HepG2 (cell line): Measurements from ENCODE around the gene PSD4. TPM values are rescaled to one million over a fixed set of nuclear protein-coding genes. Genes with fewer than 3 reads are reported as not detected.

Experiments used
- ATAC-seq: fragments of 200-7000 bp; cut with Tn5 transposase; 3 replicates; pipeline ENCODE4 v1.9.1; 2020; ENCODE audit warnings: mild to moderate bottlenecking, moderate library complexity
- BruUV-seq: library from RNA; stranded (reverse); fragments of 400-500 nt; replicated peaks from 2 replicates; lab custom pipeline; 2021; lab: Mats Ljungman, UMichigan
- CTCF ChIA-PET: fragments of 300-600 bp; formaldehyde crosslinking; extraction: SDS; loops from one replicate; lab custom pipeline; 2021; ENCODE audit warnings: low total read pairs, inconsistent platforms, low intra/inter-chr PET ratio; lab: Yijun Ruan, JAX
- POLR2A ChIA-PET: fragments of 350-600 bp; sonication (Branson Sonifier 250); formaldehyde crosslinking; loops from one replicate; lab custom pipeline; 2020; ENCODE audit warnings: antibody characterized with exemption, inconsistent platforms; lab: Yijun Ruan, JAX
- DNase-seq: peaks from one replicate; pipeline ENCODE4 v3.0.0-alpha.2; 2015; ENCODE audit warnings: low spot score
- FAIRE-seq: peaks from 3 replicates; lab custom pipeline; 2011; peaks lifted over from hg19 to GRCh38; lab: Jason Lieb, UNC
- H2AFZ ChIP-seq: one replicate; pipeline ENCODE4 v1.6.1; 2011; ENCODE audit warnings: low read length, inconsistent platforms
- H3K27ac ChIP-seq: fragments of 300-600 bp; 3 replicates; pipeline ENCODE4 v1.8.0; 2011; ENCODE audit warnings: mixed run types, mild to moderate bottlenecking, mixed read lengths, low read length, inconsistent platforms; ENCODE audit not compliant: insufficient read depth; ENCODE audit errors: extremely low read length
- H3K27me3 ChIP-seq, 2 experiments: fragments of 200-600 bp in 1 of 2; 2 replicates in 1 of 2; 3 replicates in 1 of 2; pipeline versions ENCODE4 v1.6.0 to v1.8.0; 2011; ENCODE audit warnings: low read length in 2 of 2, mild to moderate bottlenecking in 2 of 2, moderate library complexity in 2 of 2, inconsistent platforms in 1 of 2; ENCODE audit not compliant: insufficient read depth in 2 of 2, control insufficient read depth in 1 of 2
- H3K36me3 ChIP-seq, 2 experiments: fragments of 200-600 bp in 1 of 2; replicated peaks in 1 of 2; 2 replicates in 1 of 2; 3 replicates in 1 of 2; pipeline versions ENCODE4 v1.5.1 to v1.8.0; 2011; ENCODE audit warnings: low read length in 2 of 2, inconsistent platforms in 1 of 2; ENCODE audit not compliant: insufficient read depth in 2 of 2, control insufficient read depth in 1 of 2
- H3K4me1 ChIP-seq: 2 replicates; pipeline ENCODE4 v1.5.1; 2012; ENCODE audit warnings: low read length, inconsistent platforms; ENCODE audit not compliant: insufficient read depth
- H3K4me2 ChIP-seq: 2 replicates; pipeline ENCODE4 v1.6.0; 2011; ENCODE audit warnings: low read depth, low read length, inconsistent platforms
- H3K4me3 ChIP-seq, 3 experiments: fragments of 200-600 bp in 1 of 3; sonication (generic), shearing (Covaris generic) in 1 of 3; replicated peaks in 1 of 3; 2 replicates each; pipeline ENCODE4 v1.5.1; 2011 to 2016; ENCODE audit warnings: low read length in 3 of 3, inconsistent platforms in 2 of 3, low read depth in 2 of 3, mild to moderate bottlenecking in 2 of 3, control low read depth in 1 of 3, mixed read lengths in 1 of 3; ENCODE audit not compliant: insufficient read depth in 1 of 3
- H3K79me2 ChIP-seq: one replicate; pipeline ENCODE4 v1.6.1; 2011; ENCODE audit warnings: low read length, inconsistent platforms; ENCODE audit not compliant: insufficient read depth
- H3K9ac ChIP-seq: 2 replicates; pipeline ENCODE4 v1.6.0; 2011; ENCODE audit warnings: mild to moderate bottlenecking, low read depth, low read length, inconsistent platforms; ENCODE audit not compliant: insufficient read depth
- H3K9me3 ChIP-seq: 2 replicates; pipeline ENCODE4 v1.5.1; 2012; ENCODE audit warnings: mild to moderate bottlenecking, low read length
- H4K20me1 ChIP-seq: 2 replicates; pipeline ENCODE4 v1.6.0; 2011; ENCODE audit warnings: inconsistent platforms, mild to moderate bottlenecking, low read length, moderate library complexity; ENCODE audit not compliant: insufficient read depth
- AGO2 ChIP-seq: fragments of 200-400 bp; formaldehyde crosslinking; optimal IDR thresholded peaks from 2 replicates; pipeline ENCODE3; 2017; ENCODE audit warnings: mild to moderate bottlenecking, low read depth, low read length, moderate library complexity
- FOXO1 ChIP-seq: sonication (generic); formaldehyde crosslinking; IDR thresholded peaks from 2 replicates; pipeline ENCODE4 v1.4.0; 2020; ENCODE audit warnings: missing genetic modification reagents
- PRDM15 ChIP-seq: sonication (generic); formaldehyde crosslinking; IDR thresholded peaks from 2 replicates; pipeline ENCODE4 v1.4.0; 2020; ENCODE audit warnings: missing genetic modification reagents
- ZBTB8A ChIP-seq: sonication (generic); formaldehyde crosslinking; IDR thresholded peaks from 2 replicates; pipeline ENCODE4 v1.4.0; 2020; ENCODE audit warnings: mild to moderate bottlenecking, low read depth, missing genetic modification reagents, borderline replicate concordance
- ZNF326 ChIP-seq: sonication (generic); formaldehyde crosslinking; IDR thresholded peaks from 2 replicates; pipeline ENCODE4 v1.4.0; 2020; ENCODE audit warnings: missing genetic modification reagents, borderline replicate concordance
- WGBS: methylation state at CpG from one replicate; pipeline ENCODE4 v1.1.6; 2017; ENCODE audit warnings: low lambda C conversion rate; 5-methylcytosine and 5-hydroxymethylcytosine counted together
- in situ Hi-C: cut with HindIII; loops from 2 replicates; pipeline ENCODE4 v1.10.0; 2017; ENCODE audit warnings: low pct_unique_long_range_greater_than_20kb; ENCODE audit not compliant: extremely low pct_ligation_motif_present
- intact Hi-C: fragments of 100-400 bp; cut with micrococcal nuclease; formaldehyde crosslinking; loops from one replicate; pipeline ENCODE4 v1.10.0; 2022; ENCODE audit not compliant: unreplicated experiment
- polyA plus RNA-seq, 8 experiments: library from polyadenylated mRNA; depleted of rRNA in 3 of 8; stranded (reverse) in 7 of 8; unstranded in 1 of 8; fragments of >200 nt; fragmentation: Illumina TruSeq in 4 of 8; extraction: Trizol in 4 of 8; gene quantifications; 2 replicates each; pipeline versions ENCODE4 v1.2.1 to v1.2.3, GENCODE V29; 2011 to 2016; ENCODE audit warnings: low read depth in 4 of 8, missing spikeins in 1 of 8, mixed read lengths in 1 of 8; ENCODE audit not compliant: insufficient read depth in 1 of 8
- total RNA-seq, 5 experiments: library from RNA; depleted of rRNA; stranded (reverse); fragments of >200 nt; fragmentation: Illumina TruSeq; extraction: Trizol; gene quantifications; 2 replicates each; pipeline ENCODE4 v1.2.3, GENCODE V29; 2016; ENCODE audit warnings: low read depth in 1 of 5

PSD4 gene
- total and polyA plus RNA-seq, 2 of the 13 experiments (the other 11 are each of a cell fraction or from before 2014, with no cell fraction given) = 5.8 to 9.4 TPM

DNA sequence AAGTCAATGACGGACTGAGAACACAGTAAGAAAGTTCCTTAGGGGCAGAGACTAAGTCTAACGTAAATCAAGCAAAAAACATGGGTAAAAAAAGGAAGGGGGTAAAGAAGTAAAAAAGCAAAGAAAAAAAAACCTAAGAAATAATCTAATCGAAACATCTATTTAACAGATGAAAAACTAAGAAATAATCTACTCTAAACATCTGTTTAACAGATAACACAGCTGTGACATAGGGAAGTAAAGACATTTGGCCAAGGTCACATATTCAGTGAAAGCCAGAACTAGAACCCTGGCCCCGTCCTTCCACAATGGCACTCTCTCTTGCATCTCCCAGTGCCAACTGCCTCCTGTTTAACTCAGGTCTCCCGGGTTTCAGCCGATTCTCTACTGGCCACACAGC is 48.1 kb downstream of the PSD4 start:
- Histone ChIP-seq H3K36me3 (no peaks in the 10 kb centered on the region), H3K27ac (no peak overlapping the region), H3K9me3 (no peaks in the 10 kb centered on the region), H2AFZ (no peak overlapping the region), H4K20me1 (no peaks in the 10 kb centered on the region), H3K9ac (no peak overlapping the region), H3K4me3 (no peak overlapping the region), H3K4me2 (no peak overlapping the region), H3K79me2 (no peaks in the 10 kb centered on the region), H3K4me1 (peaks cover 81% of the 10 kb centered on the region), H3K27me3 (no peaks in the 10 kb centered on the region; a peak in 1 of 5 replicates)
- TF ChIP-seq FOXO1 (CRISPR knock-in tag) (no peak), AGO2 (no peak), ZBTB8A (no peak)
- intact Hi-C loops (no loop called here), in situ Hi-C loops (no loop called here)
- CTCF ChIA-PET = no interaction called here
- ATAC-seq (no peak), DNase-seq (no peak), FAIRE-seq (no peak)
- 78% methylated on average over 6 of the region's 6 CpGs for WGBS
- BruUV-seq = no TSS peak
- POLR2A ChIA-PET = interaction anchor here (2.8 to 3.7 kb wide), 2 partner anchors 12 to 65 kb away, joined by 7 to 19 read pairs; no protein-coding TSS in a partner anchor

- Histone ChIP-seq H4K20me1 (no peaks in the 10 kb centered on the region), H3K4me1 (peaks cover 62% of the 10 kb centered on the region), H3K4me3 (no peak overlapping the region), H3K27me3 (no peaks in the 10 kb centered on the region; a peak in 1 of 5 replicates), H3K9ac (no peak overlapping the region), H3K4me2 (no peak overlapping the region), H3K9me3 (no peaks in the 10 kb centered on the region), H3K79me2 (no peaks in the 10 kb centered on the region), H3K27ac (no peak overlapping the region), H2AFZ (no peak overlapping the region)
- no peak for DNase-seq
- WGBS = 69% methylated on average over 1 of the region's 1 CpG
- CTCF ChIA-PET = no interaction called here
- FAIRE-seq = no peak
- BruUV-seq = no TSS peak
- intact Hi-C loops = no loop called here
- in situ Hi-C loops = no loop called here
- no peak for TF ChIP-seq PRDM15
- TF ChIP-seq ZNF326 = no peak
- TF ChIP-seq, all 625 proteins: peak for 0
- POLR2A ChIA-PET = interaction anchor here (1.1 kb wide), 1 partner anchor 10 kb away, joined by 3 read pairs; no protein-coding TSS in a partner anchor
- H3K36me3 ChIP-seq = no peaks in the 10 kb centered on the region
- ATAC-seq = no peak
Measured at GRCh38 chr2:113223813-113224212, 50.0 kb downstream of the PSD4 start.
